Right lobe of liver (tissue), 6 donors: Measurements from ENCODE around the gene CZIB. TPM values are rescaled to one million over a fixed set of nuclear protein-coding genes. Genes with fewer than 3 reads are reported as not detected.

Source experiments
- ATAC-seq, 4 donors: fragments of 200-7000 bp; cut with Tn5 transposase; one replicate each; pipeline ENCODE4 v1.9.1; 2020; ENCODE audit warnings: mild to moderate bottlenecking in 4 of 4, moderate library complexity in 4 of 4
- DNase-seq, 3 donors: peaks; one replicate each; pipeline ENCODE4 v3.0.0-alpha.2; 2020
- H3K27ac ChIP-seq, 3 donors: fragments of 200-600 bp; one replicate each; pipeline ENCODE4 v1.8.0; 2022
- H3K27me3 ChIP-seq, 2 donors: fragments of 200-600 bp; one replicate each; pipeline ENCODE4 v1.8.0; 2022
- H3K36me3 ChIP-seq, 4 donors: fragments of 200-600 bp; sonication (generic) in 1 of 4; one replicate each; pipeline versions ENCODE4 v1.5.1 to v1.8.0; 2017 to 2022; ENCODE audit warnings: control low read depth in 1 of 4
- H3K4me1 ChIP-seq, 4 donors: fragments of 200-600 bp; sonication (generic) in 1 of 4; one replicate each; pipeline versions ENCODE4 v1.5.1 to v1.8.0; 2017 to 2022; ENCODE audit warnings: control low read depth in 1 of 4
- H3K4me3 ChIP-seq, 3 donors: fragments of 200-600 bp; one replicate each; pipeline ENCODE4 v1.8.0; 2022
- H3K9me3 ChIP-seq, 4 donors: fragments of 200-600 bp; sonication (generic) in 1 of 4; one replicate each; pipeline versions ENCODE4 v1.5.1 to v1.8.0; 2017 to 2022; ENCODE audit warnings: control low read depth in 1 of 4
- POLR2A ChIP-seq: fragments of 450-650 bp; IDR thresholded peaks from one replicate; pipeline ENCODE4 v1.6.1; 2017; ENCODE audit warnings: antibody characterized with exemption, mild to moderate bottlenecking
- WGBS: methylation state at CpG from one replicate; pipeline ENCODE4 v1.1.6; 2018; ENCODE audit warnings: low coverage, low lambda C conversion rate; ENCODE audit not compliant: insufficient coverage; ENCODE audit errors: missing lambda C conversion rate; 5-methylcytosine and 5-hydroxymethylcytosine counted together
- intact Hi-C, 2 donors: fragments of 100-400 bp; cut with DNase I; formaldehyde crosslinking; loops; one replicate each; pipeline versions ENCODE4 v1.11.2 to v1.14.1; 2022
- total RNA-seq, 6 experiments: library from RNA; depleted of rRNA in 2 of 6; stranded (reverse); fragments of >200 nt in 2 of 6; fragmentation: NEBNext Ultra II Directional in 3 of 6; extraction: Animal tissue kit (Norgen Biotek cat#: 25700) in 3 of 6; gene quantifications; one replicate each; pipeline versions ENCODE4 v1.1.0 to v1.2.4, GENCODE V29; 2016 to 2023
- TF ChIP-seq, protein P1 (sequence below), 4 donors: fragments of 200-600 bp in 3 of 4; fragments of 450-650 bp in 1 of 4; IDR thresholded peaks; one replicate each; pipeline versions ENCODE4 v1.5.1 to v1.8.0; 2016 to 2022; ENCODE audit warnings: antibody characterized with exemption in 4 of 4, mild to moderate bottlenecking in 2 of 4
- donor health status: DM: no; HTN: yes; CAD: no.
- donor health status: DM: no; HTN: no; CAD: no.
- donor health status: DM: no; HTN: no; CAD: no.
- donor health status: DM: no; HTN: yes; CAD: no.
- donor health status: DM: no; HTN: yes; CAD: no.

CZIB gene
- total RNA-seq, 6 experiments from 2014 or later: 20.6 to 28.8 (median 24.2) TPM

DNA sequence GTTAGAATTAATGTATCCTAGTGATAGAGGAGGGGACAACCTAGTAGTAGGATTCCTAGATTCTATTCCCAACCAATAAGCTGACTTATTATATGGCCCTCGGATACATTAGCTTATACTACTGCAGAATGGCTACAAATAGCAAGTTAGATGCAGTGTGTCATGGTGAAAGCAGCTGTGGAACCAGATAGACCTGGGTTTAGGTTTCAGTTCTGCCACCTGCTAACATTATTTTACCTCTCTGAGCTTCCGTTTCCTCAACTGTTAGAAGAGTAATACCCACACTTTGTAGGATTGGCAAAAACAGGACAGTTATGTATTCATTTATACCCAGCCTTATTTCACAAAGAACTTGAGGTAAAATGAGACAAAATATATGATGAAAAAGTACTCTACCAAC is 39.5 kb upstream of the CZIB start:
- intact Hi-C loops: no loop called here
- DNase-seq (no peak), ATAC-seq (no peak)
- no peaks in the 10 kb centered on the region for H3K27me3 ChIP-seq
- H3K27ac ChIP-seq: no peak overlapping the region
- no peak for TF ChIP-seq POLR2A
- TF ChIP-seq, protein P1, sequence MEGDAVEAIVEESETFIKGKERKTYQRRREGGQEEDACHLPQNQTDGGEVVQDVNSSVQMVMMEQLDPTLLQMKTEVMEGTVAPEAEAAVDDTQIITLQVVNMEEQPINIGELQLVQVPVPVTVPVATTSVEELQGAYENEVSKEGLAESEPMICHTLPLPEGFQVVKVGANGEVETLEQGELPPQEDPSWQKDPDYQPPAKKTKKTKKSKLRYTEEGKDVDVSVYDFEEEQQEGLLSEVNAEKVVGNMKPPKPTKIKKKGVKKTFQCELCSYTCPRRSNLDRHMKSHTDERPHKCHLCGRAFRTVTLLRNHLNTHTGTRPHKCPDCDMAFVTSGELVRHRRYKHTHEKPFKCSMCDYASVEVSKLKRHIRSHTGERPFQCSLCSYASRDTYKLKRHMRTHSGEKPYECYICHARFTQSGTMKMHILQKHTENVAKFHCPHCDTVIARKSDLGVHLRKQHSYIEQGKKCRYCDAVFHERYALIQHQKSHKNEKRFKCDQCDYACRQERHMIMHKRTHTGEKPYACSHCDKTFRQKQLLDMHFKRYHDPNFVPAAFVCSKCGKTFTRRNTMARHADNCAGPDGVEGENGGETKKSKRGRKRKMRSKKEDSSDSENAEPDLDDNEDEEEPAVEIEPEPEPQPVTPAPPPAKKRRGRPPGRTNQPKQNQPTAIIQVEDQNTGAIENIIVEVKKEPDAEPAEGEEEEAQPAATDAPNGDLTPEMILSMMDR (IDR thresholded peaks at IDR 0.05): no peak
- no peaks in the 10 kb centered on the region for H3K36me3 ChIP-seq
- 83% methylated on average over 2 of the region's 2 CpGs for WGBS
- H3K9me3 ChIP-seq: no peaks in the 10 kb centered on the region
- no peak overlapping the region for H3K4me3 ChIP-seq
- no peaks in the 10 kb centered on the region for H3K4me1 ChIP-seq

DNA sequence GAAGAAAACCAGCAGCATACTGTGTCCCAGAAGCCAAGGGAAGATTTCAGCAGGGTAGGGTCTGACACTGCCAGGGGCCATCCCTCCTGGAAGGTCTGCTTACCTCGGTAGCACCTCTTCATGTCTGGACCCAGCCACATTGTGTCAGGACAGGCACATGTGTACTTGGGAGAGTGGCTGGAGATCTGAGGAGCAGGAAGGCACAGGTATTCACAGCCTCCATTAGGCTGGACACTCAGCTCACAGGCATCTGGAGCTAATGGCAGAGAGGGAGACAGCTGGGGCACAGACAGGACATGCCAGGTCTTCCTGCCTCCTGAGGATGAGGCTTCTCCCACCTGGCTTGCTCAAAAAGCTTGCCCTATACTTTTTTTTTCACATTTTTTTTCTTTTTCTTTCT is 37.8 kb upstream of the CZIB start:
- H3K4me3 ChIP-seq: no peak overlapping the region
- H3K27ac ChIP-seq: no peak overlapping the region
- H3K4me1 ChIP-seq: no peaks in the 10 kb centered on the region
- no peaks in the 10 kb centered on the region for H3K27me3 ChIP-seq
- no CpG with 5 or more reads among the region's 1 CpG for WGBS
- no peak for ATAC-seq
- intact Hi-C loops: no loop called here
- no peak for DNase-seq
- no peaks in the 10 kb centered on the region for H3K36me3 ChIP-seq
- TF ChIP-seq, protein P1 (IDR thresholded peaks at IDR 0.05): no peak
- no peak for TF ChIP-seq POLR2A
- H3K9me3 ChIP-seq: no peaks in the 10 kb centered on the region

DNA sequence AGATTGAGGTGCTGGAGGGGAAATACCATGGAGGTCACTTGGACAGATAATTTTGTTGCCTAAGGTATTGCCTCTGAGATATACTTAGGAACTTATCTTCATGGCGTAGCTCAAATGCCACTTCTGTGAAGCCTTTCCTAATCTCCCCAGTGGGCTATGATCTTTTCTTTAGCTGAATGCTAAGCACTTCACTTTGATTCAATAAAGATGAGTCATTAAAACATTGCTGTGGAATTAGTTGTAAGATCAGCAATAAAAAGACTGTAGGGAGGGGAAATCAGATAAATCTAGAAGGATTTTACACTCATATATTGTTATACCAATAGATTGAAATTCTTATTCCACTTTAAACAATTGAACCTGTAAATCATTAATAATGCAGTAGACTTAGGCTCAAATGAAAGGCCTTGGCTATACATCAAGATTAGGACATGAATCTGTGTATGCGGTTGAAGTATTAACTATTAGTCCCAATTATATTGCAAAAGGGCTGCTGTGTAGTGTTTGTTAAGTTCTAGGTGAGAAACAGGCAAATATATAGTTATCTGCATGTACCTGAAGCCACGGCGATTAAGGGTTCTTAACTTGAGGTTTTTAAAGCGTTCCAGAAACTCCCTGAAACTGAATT is 37.1 kb upstream of the CZIB start:
- Histone ChIP-seq H3K4me1 (no peaks in the 10 kb centered on the region), H3K4me3 (no peak overlapping the region), H3K36me3 (no peaks in the 10 kb centered on the region), H3K9me3 (no peaks in the 10 kb centered on the region), H3K27me3 (no peaks in the 10 kb centered on the region), H3K27ac (no peak overlapping the region)
- TF ChIP-seq, protein P1 (IDR thresholded peaks at IDR 0.05): no peak
- no peak for TF ChIP-seq POLR2A
- ATAC-seq (no peak), DNase-seq (no peak)
- intact Hi-C loops: no loop called here
- WGBS: 79% methylated on average over 5 of the region's 5 CpGs

DNA sequence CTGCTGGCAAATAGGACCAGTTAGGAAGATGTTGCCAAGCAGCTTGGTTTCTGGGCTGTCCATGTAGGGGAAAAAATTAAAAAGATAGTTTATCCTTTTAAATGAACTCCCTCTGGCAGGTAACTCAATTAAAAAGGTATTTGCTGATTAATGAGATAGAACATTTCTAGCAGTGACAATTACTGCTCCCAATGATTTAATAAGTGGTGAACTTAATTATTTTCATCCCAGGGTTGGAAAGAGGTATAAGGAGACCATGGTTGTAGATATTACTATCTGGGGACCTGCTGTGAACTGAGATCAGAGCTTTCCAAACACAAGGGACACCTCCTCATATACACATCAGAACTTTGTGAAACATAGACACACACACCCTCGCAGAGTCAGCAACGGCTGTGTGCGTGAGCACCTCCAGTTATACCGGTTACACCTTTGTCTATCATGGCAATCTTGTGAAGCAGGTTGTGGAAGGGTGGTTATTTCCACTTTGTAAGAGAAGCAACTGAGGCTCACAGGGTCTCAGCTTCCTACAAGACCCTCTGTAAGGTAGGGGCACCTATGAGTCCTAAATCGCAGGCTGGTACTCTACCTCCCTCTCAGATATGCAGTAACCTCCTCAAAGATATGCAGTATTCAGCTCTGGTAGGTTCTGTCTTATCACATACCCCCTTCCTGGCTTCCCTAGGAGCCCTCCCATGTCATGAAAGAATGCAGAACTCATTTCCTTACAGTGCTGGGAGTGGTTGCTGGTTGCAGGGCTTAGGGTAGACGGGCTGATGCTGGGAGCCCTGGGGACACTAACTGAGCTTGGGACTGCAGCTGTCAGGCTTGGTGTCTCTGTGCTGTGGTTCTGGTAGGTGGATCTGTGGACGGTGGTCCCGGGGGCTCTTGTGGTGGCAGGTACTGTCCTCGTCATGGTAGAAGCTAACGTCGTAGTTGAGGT is 36.3 kb upstream of the CZIB start:
- Histone ChIP-seq H3K27me3 (no peaks in the 10 kb centered on the region), H3K36me3 (no peaks in the 10 kb centered on the region), H3K27ac (no peak overlapping the region), H3K4me3 (no peak overlapping the region), H3K4me1 (no peaks in the 10 kb centered on the region), H3K9me3 (no peaks in the 10 kb centered on the region)
- TF ChIP-seq, protein P1 (IDR thresholded peaks at IDR 0.05): no peak
- TF ChIP-seq POLR2A: no peak
- intact Hi-C loops: no loop called here
- 79% methylated on average over 5 of the region's 11 CpGs for WGBS
- ATAC-seq: no peak
- DNase-seq: no peak
